ENCODE results near the gene GEMIN2. TPM values are rescaled to one million over a fixed set of nuclear protein-coding genes. Genes with fewer than 3 reads are reported as not detected.
"Not testable (repeated sequence)": the region's sequence is repeated elsewhere in the genome, so short reads cannot be mapped to it uniquely, and the experiment has no call there.

GEMIN2 gene
- 55.9 and 61.7 TPM in 2 replicates for total RNA-seq (2014; rRNA removed; shearing (Covaris generic))
- 50.3 and 56.0 TPM in 2 replicates for polyA plus RNA-seq (2014; cell fraction: nucleus; rRNA removed)

DNA sequence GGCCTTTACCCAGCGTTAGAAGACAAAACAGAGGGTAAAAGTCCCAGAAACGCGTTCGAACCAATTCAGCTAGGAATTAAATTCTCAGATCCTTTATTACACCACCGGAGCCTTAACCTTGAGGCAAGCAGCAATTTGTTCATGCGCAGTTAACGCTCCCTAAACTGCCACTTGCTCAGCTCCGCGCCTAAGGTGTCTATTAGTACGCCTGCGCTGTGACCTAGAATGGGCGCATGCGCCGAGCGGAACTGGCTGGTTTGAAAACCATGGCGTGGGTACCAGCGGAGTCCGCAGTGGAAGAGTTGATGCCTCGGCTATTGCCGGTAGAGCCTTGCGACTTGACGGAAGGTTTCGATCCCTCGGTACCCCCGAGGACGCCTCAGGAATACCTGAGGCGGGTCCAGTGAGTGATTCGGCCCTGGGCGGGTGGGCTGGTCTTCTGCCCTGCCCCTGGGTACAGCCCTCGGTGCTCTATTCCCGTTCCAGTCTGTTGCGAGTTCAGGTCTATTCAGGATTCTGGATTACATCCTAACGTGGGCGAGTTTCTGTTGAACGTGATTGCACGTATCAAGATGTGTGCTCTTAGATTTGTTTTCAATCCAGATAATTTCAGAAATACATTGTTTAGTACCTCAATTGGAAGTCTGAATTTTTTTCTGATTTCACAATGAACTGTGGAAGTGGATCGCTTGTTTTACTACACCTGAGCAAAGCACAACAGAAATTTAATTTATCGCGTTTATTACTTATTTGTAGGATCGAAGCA lies at the start of gene GEMIN2:
GEMIN2 (plus strand) TSS at position 251 of the 766 bp plus-strand sequence; CDS start at position 267, 16 bp downstream.
- DNase-seq (ENCODE audit: extremely low read depth, low read depth), result peak; percentile 97

GRCh38 chr14:39069169-39069805 lies 44.8 kb upstream of the GEMIN2 start:
- DNase-seq (ENCODE audit: extremely low read depth, low read depth), result not testable (repeated sequence)

GRCh38 chr14:39069923-39070322 lies 44.2 kb upstream of the GEMIN2 start:
- no peak for DNase-seq (ENCODE audit: extremely low read depth, low read depth)

DNA sequence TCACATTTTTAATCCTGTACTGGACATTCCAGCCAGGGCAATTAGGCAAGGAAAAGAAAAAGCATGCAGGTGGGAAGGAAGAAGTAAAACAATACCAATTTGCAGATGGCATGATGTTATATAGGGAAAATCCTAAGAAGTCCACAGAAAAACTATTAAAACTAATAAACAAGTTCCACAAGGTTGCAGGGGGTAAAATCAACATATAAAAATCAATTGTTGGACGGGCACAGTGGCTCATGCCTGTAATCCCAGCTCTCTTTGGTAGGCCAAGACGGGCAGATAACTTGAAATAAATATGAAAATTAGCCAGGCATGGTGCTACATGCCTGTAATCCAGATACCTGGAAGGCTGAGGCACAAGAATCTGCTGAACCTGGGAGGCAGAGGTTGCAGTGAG lies 43.0 kb upstream of the GEMIN2 start:
- DNase-seq (ENCODE audit: extremely low read depth, low read depth), result no peak

- no peak for DNase-seq (ENCODE audit: extremely low read depth, low read depth)
Observed at GRCh38 chr14:39080886-39081285, 33.2 kb upstream of the GEMIN2 start.

DNA sequence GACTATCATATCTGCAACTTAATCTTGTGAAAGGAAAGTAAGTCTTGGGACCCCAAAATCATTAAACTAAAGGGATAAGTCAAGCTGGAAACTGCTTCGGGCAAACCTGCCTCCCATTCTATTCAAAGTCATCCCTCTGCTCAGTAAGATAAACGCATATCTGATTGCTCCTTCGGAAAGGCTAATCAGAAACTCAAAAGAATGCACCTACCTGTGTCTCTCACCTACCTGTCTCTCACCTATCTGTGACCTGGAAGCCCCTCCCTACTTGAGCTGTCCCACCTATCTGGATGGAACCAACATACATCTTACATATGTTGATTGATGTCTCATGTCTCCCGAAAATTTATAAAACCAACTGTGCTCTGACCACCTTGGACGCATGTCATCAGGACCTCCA lies 31.0 kb upstream of the GEMIN2 start:
- no peak for DNase-seq (ENCODE audit: extremely low read depth, low read depth)

GRCh38 chr14:39085933-39086332 lies 28.2 kb upstream of the GEMIN2 start:
- no peak for DNase-seq (ENCODE audit: extremely low read depth, low read depth)

DNA sequence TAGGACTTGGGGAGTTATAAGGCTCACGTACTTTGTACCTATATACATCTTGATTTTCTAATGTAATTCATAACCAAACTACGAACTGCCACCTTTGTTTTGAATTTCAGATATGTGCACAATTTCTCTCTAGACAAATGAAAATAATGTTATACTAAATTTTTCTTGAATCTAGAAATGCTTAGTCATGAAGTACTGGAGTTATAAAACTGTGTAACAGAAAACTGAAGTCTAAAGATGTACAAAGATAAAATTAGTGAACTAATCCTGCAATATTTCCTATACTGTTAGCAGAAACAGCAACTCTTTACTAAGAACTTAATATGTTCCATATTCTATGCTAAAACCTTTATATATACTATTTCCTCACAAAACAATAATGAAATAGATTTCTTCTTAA lies 26.6 kb upstream of the GEMIN2 start:
- DNase-seq (ENCODE audit: extremely low read depth, low read depth), result no peak

- DNase-seq (ENCODE audit: extremely low read depth, low read depth), result no peak
Observed at GRCh38 chr14:39090548-39091111, 23.5 kb upstream of the GEMIN2 start.

DNA sequence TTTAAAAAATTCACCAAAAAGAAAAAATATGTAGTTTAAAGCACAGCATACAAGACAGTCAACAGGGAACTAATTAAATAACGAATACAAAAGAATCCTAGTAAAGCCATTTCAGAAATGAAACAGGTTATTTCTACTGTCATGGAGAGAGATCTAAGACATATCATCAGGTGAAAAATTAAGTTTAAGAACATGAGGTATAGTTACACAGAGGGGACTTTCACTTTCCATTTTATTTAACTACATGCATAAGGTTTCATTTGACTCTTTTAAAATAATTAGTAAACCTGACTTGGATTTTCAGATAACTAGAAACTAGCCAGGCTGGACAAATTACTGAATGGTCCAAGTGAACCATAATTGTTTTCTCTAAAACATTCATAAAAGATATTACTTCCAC lies 22.4 kb upstream of the GEMIN2 start:
- DNase-seq (ENCODE audit: extremely low read depth, low read depth), result no peak

DNA sequence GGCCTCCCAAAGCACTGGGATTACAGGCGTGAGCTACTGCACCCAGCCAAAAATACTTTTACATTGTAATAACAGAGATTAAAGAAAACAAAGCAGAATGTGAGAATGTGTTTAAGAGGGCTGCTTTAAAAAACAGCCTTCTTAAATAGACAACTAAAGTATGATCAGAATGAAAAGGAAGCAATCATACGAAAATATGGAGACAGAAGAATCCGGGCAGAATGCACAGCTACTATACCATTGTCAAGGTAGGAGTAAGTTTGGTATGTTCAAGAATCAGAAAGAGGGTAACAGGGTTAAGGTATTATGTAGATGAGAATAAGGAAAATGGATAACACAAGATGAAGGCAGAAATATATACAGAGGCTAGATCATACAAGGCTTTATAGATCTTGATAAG lies 19.6 kb upstream of the GEMIN2 start:
- DNase-seq (ENCODE audit: extremely low read depth, low read depth), result no peak

DNA sequence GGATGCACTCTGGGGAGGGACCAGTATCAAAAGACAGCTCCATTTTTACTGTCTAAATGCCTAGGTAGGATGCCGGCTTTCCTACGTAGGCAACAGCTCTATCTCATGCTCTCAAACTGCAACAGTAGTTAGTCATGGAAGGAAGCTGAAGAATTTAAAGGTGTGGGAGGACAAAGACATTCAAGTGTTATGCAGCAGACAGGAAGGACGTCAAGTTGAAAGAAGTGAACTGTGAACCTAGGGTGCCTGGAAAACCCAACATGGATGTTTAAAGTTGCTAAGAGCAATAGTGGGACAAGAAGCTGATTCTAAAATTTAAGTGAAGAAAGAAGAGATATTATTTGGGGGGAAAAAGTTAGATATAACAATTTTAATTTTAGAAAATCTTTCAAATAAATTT lies 17.0 kb upstream of the GEMIN2 start:
- DNase-seq (ENCODE audit: extremely low read depth, low read depth), result no peak

- not testable (repeated sequence) for DNase-seq (ENCODE audit: extremely low read depth, low read depth)
Observed at GRCh38 chr14:39099215-39099614, 14.9 kb upstream of the GEMIN2 start.

DNA sequence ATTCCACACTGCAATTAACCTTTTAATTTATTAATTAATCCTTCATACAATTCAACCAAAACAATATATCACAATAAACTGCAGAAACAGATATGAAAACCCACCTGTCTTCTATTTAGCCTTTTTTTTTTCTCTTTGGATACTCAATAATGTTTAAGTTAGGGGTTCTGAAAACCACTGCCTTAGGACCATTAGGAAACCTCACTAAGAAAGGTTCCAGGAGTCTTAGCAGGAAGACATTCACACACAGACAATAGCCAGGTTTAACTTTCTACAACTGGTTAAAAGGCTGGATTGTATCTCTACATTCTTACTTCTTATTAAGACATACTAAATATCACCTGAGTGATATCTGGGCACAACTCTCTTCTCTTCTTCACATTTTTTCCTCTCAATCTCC lies 14.4 kb upstream of the GEMIN2 start:
- DNase-seq (ENCODE audit: extremely low read depth, low read depth), result no peak

- DNase-seq (ENCODE audit: extremely low read depth, low read depth), result peak; percentile 27
Observed at GRCh38 chr14:39102265-39102968, 11.7 kb upstream of the GEMIN2 start.

DNA sequence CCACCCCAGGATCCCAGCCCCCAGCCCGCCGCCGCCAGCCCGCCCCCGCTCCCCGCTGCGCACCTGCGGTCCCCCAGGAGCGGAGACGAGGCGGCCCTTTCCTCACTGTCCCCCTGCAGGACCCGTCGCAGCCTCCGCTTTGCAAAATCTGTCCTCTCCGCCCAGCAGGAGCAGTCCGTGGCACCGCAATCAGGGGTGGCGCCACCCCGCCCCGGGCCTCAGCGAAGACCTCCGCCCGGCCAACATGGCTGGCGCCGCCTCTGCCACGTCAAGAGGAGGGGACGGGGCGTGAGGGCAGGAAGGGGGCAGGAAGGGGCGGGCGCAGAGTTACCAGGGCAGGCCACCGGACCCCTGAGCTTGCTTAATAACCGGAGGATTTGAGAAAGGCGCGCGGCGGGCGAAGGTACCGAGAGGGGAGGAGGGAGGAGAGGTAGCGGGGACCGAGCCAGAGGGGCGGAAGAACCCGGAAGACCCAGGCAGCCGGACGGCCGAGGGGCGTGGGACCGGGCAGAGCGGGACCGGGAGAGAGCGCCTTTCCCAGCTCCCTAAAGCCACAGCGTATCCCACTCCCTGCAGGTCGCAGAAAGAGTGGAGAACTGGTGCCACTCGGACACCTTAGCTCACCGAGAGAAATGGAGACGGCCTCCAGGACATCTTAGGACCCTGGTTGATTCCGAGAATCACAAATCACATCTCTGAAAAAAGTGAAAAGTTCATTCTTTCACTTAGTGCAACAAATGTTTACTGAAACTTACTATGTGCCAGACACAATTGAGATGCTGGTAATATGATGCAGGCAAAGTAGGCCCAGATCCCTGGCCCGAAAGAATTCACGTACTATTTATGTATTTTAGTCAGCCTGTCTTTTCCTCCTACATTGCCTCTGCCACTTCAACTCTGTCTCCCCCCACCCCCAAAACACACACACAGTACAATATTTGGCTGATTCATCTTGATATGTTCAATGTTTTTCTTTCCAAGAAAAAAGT lies 10.9 kb upstream of the GEMIN2 start, which contains the start of gene SEC23A:
SEC23A (minus strand) TSS at position 267 of the 989 bp plus-strand sequence. CDS start 7,117 bp downstream, outside the sequence.
- DNase-seq (ENCODE audit: extremely low read depth, low read depth), result peak; percentile 84

- DNase-seq (ENCODE audit: extremely low read depth, low read depth), result not testable (repeated sequence)
Observed at GRCh38 chr14:39104078-39104801, 9.9 kb upstream of the GEMIN2 start.

GRCh38 chr14:39107591-39107996 lies 6.5 kb upstream of the GEMIN2 start:
- DNase-seq (ENCODE audit: extremely low read depth, low read depth), result peak; percentile 32

DNA sequence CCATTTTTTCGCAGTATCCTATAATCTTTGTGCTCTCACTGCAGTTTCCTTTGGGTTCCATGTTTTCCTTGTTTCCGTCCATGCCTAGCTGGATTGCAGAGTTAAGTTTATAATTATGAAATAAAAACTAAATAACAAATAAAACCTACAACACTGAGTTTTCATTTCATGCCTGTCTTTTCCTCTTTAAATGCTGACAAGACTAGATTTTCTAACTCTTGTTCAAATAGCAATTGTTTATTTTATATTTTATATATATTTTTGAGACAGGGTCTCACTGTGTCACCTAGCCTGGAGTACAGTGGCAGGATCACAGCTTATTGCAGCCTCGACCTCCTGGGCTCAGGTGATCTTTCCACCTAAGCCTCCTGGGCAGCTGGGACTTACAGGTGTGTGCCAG lies 5.3 kb upstream of the GEMIN2 start:
- DNase-seq (ENCODE audit: extremely low read depth, low read depth), result no peak
